HG03565 (cell line): ENCODE data around the gene OSTM1.

Experiments used
- ATAC-seq: cut with Tn5 transposase; IDR thresholded peaks from one replicate; pipeline ENCODE4 v1.9.1; 2021; ENCODE audit warnings: mild to moderate bottlenecking, moderate library complexity; ENCODE audit not compliant: unreplicated experiment

The OSTM1 gene, protein sequence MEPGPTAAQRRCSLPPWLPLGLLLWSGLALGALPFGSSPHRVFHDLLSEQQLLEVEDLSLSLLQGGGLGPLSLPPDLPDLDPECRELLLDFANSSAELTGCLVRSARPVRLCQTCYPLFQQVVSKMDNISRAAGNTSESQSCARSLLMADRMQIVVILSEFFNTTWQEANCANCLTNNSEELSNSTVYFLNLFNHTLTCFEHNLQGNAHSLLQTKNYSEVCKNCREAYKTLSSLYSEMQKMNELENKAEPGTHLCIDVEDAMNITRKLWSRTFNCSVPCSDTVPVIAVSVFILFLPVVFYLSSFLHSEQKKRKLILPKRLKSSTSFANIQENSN

DNA sequence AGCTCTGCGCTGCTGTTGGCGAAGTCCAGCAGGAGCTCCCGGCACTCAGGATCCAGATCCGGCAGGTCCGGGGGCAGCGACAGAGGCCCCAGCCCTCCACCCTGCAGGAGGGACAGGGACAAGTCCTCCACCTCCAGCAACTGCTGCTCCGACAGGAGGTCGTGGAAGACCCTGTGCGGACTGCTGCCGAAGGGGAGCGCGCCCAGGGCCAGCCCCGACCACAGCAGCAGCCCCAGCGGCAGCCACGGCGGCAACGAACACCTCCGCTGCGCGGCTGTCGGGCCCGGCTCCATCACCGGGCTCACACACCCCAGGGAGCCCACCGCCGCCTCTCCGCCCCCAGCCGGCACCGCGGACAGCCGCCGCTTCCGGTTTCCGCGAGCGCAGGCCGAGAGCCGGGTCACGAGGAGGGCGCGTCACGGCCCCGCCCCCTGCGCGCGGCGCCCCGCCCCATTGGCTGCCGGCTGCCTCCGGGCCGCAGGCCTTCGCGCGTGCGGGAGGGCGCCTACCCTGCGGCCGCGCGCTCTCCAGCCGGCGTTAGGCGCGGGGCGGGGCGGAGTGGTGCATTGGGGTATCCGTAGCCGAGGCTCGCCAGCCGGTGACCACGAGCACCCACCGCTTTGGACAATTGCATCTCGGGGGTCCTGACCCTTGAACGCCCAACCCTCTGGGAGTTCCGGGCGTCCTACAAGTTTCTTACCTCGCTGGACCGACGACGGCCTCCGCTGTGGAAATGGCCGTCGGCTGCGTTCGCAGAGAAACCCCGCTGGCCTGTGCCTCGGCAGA lies at the start of gene OSTM1:
TSS of gene OSTM1 (minus strand) at position 383 of the 786 bp plus-strand sequence. CDS start at position 293, 90 bp downstream.
- peak; percentile 93 for ATAC-seq

DNA sequence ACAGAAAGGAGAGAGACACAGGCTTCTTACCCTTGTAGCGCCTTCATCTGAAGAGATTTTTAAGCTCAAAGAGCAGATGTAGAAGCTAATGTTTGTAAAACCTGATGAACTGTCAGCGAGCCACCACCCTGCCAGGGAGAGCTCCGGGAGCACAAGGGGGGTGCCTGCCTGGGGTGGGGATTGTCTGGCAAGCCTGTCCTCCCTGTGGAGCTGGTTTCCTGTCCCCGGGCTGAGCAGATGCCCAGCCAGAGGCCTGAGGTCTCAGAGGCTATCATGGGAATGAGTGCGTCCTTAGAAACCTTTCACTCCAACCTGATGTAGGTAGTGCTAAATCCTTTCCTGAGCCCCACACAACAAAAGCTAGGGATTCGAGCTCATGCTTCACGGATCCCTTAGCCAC lies 49.4 kb upstream of the OSTM1 start:
- ATAC-seq = no peak

DNA sequence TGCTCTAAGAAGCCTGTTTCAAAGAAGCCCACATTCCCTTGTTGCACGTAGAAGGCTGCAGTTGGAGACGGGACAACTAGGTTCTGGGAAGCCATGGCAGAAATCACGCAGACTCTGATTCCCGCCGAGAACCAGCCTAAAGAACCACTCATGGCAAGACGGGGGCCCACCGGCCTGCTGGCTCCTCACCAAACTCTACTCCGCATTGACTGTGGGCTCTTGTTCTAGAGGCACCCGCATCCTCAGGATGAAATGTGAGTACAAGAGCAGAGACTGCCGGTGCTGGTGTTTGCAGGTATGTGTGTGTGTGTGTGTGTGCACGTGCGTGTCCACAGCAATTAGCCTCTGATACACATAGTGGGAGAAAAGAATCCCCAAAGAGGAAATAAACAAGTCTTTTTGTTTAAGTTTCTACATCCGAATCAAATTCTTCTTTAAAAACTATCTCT lies 49.0 kb upstream of the OSTM1 start:
- ATAC-seq = no peak

GRCh38 chr6:108121612-108122011 lies 47.1 kb upstream of the OSTM1 start:
- no peak for ATAC-seq

DNA sequence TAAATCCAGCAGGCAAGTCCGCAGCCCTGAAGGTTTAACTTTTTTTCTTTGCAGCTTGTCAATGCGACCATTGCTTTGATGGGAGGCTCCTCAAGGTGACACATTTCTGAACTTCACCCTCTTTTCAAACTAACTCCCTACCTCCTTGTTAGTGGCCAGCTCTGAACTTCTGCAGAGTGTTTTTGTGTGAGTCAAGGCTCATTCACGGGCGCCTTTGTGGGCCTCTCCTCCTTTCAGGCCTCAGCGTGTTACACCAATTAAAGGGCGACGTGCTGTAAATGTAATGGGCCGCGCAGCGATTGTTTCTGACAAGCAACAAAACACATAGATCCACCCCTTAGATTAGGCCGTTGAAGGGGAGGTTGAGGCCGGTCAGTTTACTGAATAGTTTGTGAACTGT lies 45.8 kb upstream of the OSTM1 start:
- ATAC-seq = no peak

DNA sequence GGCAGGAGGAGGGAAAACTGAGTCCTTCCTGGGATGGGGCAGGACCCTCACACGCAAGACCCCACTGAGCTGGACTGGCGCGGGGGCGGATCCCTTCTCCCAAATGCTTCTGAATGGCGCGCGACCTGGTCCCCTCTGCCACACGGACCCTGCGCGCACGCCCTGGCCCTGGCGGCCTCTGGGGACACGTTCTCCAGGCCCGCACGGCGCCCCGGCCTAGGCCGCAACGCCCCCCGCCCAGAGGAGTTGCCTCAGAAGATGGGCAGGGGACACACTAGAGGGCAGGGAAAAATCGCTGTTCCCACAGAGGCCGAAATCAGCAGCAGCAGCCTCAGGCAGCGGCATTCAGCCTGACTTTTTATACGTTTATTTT lies 45.2 kb upstream of the OSTM1 start:
- no peak for ATAC-seq

GRCh38 chr6:108118810-108119768 lies 44.5 kb upstream of the OSTM1 start:
- ATAC-seq = no peak

DNA sequence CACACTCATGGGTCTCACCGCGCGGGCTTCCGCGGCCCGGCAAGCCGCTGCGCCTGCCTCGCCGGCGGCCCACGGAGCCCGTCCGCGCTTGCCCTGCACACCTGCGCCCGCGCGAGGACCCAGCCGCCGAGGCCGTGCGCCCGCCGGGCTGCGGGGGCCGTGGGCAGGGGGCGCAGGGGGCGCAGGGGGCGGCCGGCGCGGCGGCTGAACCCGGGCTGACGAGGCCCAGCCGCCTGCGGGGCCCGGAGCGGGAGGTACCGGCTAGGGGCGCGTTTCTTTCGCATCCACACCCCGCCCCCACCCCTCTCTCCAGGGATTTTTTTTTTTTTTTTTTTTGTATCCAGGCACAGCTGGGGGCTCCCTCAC lies 43.8 kb upstream of the OSTM1 start:
- no peak for ATAC-seq

GRCh38 chr6:108117427-108118358 lies 43.2 kb upstream of the OSTM1 start:
- no peak for ATAC-seq

GRCh38 chr6:108116546-108117426 lies 42.2 kb upstream of the OSTM1 start:
- ATAC-seq = no peak

GRCh38 chr6:108115598-108116058 lies 41.1 kb upstream of the OSTM1 start:
- ATAC-seq = no peak

GRCh38 chr6:108114841-108115597 lies 40.5 kb upstream of the OSTM1 start:
- ATAC-seq = no peak

- ATAC-seq = no peak
Measured at GRCh38 chr6:108113557-108114519, 39.3 kb upstream of the OSTM1 start.

GRCh38 chr6:108108374-108108773 lies 33.8 kb upstream of the OSTM1 start:
- ATAC-seq = no peak

DNA sequence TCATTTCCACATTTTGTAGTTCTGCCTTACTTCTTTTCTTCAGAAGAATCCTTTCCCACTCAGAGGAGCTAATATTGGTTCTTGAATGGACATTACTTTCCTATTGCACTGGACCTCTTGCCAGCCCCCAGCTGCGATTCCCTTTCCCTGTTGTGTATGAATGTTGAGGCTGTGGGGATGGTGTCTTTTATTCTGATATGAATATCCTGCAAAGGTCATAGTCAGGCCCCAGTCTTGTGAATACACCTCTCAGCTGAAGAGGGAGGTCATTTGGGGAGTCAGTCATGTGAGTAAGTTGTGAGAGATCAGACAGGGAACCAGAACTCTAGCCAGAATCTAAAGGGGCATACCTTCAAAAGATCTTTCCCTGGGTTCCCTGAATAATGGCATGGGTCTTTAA lies 32.6 kb upstream of the OSTM1 start:
- ATAC-seq = no peak

DNA sequence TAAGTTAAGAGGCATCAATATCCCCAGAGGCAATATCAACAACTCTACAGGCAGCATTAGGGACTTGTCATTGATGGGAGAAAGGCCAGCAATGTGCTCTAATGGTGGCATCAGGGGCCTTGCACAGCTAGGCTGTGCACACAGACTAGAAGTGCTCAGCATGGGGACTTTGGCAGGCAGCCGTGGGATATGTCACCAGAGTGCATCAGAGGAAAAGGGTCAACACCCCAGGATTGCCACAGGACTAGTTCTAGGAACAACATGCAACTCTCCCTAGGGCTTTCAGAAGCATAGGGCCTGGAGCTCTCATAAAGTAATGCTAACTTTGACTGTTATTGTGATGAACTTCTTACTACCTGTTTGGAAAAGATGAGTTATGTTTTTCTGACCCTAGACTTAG lies 32.2 kb upstream of the OSTM1 start:
- ATAC-seq = no peak

DNA sequence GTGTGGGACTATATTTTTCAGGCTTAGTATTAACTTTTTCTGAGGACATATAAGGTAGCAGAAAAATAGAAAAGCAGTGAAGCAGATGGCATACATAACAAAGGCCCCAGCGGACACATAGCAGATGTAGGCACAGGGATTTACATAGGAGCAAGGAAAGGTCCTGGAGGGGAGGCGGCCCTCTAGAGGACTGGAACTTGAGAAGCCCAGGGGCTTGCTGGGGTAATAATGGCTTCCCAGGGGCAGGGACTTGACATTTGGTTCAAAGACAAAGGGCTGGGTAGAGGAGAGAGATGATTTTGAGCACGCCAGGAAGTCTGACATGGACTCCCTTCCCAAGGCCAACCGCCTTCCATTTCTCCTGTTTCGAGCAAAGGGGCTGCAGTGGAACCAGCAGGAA lies 31.7 kb upstream of the OSTM1 start:
- no peak for ATAC-seq
